Measurements from ENCODE around the gene TSSK6. TPM values are rescaled to one million over a fixed set of nuclear protein-coding genes. Genes with fewer than 3 reads are reported as not detected.
A peak's percentile ranks its signal among the peaks of the same experiment; 100 is the strongest.

TSSK6 gene
- total RNA-seq, 1 donor from 2014 or later, result 2.3 TPM

GRCh38 chr19:19485161-19485997 lies 30.0 kb downstream of the TSSK6 start:
- peak overlapping the region; percentile 74 for H3K27ac Mint-ChIP-seq
- DNase-seq (ENCODE audit: extremely low spot score, unreplicated experiment), result no peak

DNA sequence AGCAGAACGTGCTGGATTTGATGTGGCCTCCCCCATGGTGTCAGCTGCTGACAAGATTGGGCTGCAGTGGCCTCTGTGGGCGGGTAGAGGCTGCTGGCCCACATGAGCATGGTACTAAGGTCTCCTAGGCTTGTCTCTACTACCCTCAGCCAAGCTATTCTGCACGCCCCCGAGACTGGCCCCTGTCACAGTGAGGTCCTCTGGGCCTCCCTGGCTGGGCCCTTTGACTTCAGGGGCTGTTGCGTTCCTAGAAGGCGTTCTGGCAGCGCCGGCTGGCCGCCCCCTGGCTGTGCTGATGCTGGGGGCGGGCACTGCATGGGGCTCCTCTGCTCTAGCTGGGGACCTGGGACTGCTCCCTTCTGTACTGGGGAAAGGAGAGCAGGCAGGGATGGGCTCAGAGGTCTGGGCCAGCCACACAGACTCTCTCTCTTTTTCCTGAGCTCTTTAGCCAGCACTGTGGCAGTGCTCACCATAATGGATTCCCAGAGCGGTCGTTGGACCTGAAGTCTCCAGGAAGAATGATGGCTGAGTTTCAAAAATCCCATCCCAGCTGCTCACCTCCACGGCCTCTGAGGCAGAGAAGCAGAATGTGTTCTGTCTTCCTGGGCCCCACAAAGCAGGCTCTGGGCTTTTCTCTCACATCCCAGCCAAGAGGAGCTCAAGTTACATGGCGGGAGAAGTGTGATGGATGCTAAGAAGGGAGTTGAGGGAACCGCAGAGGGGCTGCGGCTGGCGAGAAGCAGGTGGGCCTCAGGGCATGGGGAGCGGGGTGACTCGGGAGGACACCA lies 32.3 kb downstream of the TSSK6 start:
- TF ChIP-seq, protein P1, sequence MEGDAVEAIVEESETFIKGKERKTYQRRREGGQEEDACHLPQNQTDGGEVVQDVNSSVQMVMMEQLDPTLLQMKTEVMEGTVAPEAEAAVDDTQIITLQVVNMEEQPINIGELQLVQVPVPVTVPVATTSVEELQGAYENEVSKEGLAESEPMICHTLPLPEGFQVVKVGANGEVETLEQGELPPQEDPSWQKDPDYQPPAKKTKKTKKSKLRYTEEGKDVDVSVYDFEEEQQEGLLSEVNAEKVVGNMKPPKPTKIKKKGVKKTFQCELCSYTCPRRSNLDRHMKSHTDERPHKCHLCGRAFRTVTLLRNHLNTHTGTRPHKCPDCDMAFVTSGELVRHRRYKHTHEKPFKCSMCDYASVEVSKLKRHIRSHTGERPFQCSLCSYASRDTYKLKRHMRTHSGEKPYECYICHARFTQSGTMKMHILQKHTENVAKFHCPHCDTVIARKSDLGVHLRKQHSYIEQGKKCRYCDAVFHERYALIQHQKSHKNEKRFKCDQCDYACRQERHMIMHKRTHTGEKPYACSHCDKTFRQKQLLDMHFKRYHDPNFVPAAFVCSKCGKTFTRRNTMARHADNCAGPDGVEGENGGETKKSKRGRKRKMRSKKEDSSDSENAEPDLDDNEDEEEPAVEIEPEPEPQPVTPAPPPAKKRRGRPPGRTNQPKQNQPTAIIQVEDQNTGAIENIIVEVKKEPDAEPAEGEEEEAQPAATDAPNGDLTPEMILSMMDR (conservative IDR thresholded peaks at IDR 0.05), result no peak
- Mint-ChIP-seq H3K9me3 (no peaks in the 10 kb centered on the region), H3K4me3 (peak overlapping the region; percentile 67), H3K4me1 (ENCODE audit: unreplicated experiment) (peaks cover 42% of the 10 kb centered on the region), H3K36me3 (peaks cover 4% of the 10 kb centered on the region), H3K27me3 (no peaks in the 10 kb centered on the region), H3K27ac (peak overlapping the region; percentile 70)
- no peak for DNase-seq (ENCODE audit: extremely low spot score, unreplicated experiment)

More at GRCh38 chr19:19485161-19485997, 30.0 kb downstream of the TSSK6 start:
- Mint-ChIP-seq H3K9me3 (no peaks in the 10 kb centered on the region), H3K36me3 (peaks cover 4% of the 10 kb centered on the region), H3K4me1 (ENCODE audit: unreplicated experiment) (peaks cover 61% of the 10 kb centered on the region), H3K27me3 (no peaks in the 10 kb centered on the region), H3K4me3 (peak overlapping the region; percentile 34)
- TF ChIP-seq, protein P1 (conservative IDR thresholded peaks at IDR 0.05), result no peak

DNA sequence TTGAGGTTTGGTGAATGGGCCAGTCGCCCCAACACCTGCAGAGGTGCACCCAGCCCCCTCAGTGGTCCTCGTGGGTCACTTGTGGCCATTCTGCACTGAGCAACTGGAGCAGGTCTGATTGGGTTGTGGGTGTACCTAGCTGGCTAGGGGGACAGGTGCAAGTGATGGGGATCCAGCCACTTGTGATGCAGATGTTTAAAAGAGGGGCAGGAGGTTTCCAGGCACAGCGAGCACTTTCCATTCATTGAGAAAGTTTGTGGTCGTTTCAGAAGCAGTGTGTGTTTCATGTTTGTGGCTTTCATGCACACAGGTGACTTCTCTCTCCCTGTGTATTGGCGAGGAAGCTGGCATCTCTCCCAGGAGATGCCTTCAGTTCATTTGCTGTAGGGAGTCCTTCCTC lies 34.7 kb downstream of the TSSK6 start:
- no peak for DNase-seq (ENCODE audit: extremely low spot score, unreplicated experiment)
- H3K27me3 Mint-ChIP-seq, result no peaks in the 10 kb centered on the region
- H3K9me3 Mint-ChIP-seq, result no peaks in the 10 kb centered on the region
- peaks cover 44% of the 10 kb centered on the region for H3K4me1 Mint-ChIP-seq (ENCODE audit: unreplicated experiment)
- TF ChIP-seq, protein P1 (conservative IDR thresholded peaks at IDR 0.05), result no peak
- H3K4me3 Mint-ChIP-seq, result no peak overlapping the region
- H3K36me3 Mint-ChIP-seq, result peaks cover 5% of the 10 kb centered on the region
- H3K27ac Mint-ChIP-seq, result no peak overlapping the region

DNA sequence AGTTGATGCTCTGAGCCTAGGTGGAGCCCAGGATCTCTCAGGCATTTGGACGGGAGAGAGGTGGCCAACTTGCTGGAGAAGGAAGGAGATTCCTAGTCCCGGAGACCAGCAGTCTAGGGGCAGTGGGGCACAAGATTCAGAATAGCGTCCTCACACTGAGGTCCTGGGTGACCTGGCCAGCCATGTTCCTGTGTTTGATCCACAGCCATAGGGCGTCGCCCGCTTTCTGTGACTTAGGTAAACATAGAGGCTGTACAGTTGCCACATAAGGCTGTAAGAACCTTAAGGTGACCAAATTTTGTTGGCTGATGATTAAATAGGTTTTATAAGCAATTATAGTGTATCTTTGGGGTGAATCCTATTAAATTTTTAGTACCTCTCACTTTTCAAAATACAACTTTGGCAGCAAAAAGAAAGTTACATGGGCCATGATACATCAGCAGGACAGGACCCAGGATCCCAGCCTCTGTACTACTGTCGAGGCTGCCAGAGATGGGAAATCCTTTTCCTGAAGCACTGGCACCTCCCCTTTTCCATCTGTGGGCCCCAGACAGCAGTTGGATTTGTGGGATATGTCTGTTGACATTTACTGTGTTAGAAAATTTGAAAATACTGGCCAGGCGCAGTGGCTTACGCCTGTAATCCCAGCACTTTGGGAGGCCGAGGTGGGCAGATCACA lies 37.5 kb downstream of the TSSK6 start:
- TF ChIP-seq, protein P1 (conservative IDR thresholded peaks at IDR 0.05), result no peak
- Mint-ChIP-seq H3K27me3 (no peaks in the 10 kb centered on the region), H3K36me3 (peaks cover 3% of the 10 kb centered on the region), H3K4me1 (ENCODE audit: unreplicated experiment) (peaks cover 37% of the 10 kb centered on the region), H3K27ac (no peak overlapping the region), H3K4me3 (no peak overlapping the region), H3K9me3 (no peaks in the 10 kb centered on the region)
- no peak for DNase-seq (ENCODE audit: extremely low spot score, unreplicated experiment)

Measured in type B pancreatic cell (in vitro differentiated cells).